ENCODE data around the gene PAPOLA.
"Not testable (repeated sequence)": the region's sequence is repeated elsewhere in the genome, so short reads cannot be mapped to it uniquely, and the experiment has no call there.

The PAPOLA gene

GRCh38 chr14:96466918-96467317 is 35.3 kb upstream of the PAPOLA start:
- no peak overlapping the region for H3K4me3 ChIP-seq (ENCODE audit: low read length)
- no peak for DNase-seq (ENCODE audit: low read depth)
- no peak for TF ChIP-seq CTCF (IDR thresholded peaks at IDR 0.05; ENCODE audit: insufficient read depth, low read depth, low read length, missing control alignments)

DNA sequence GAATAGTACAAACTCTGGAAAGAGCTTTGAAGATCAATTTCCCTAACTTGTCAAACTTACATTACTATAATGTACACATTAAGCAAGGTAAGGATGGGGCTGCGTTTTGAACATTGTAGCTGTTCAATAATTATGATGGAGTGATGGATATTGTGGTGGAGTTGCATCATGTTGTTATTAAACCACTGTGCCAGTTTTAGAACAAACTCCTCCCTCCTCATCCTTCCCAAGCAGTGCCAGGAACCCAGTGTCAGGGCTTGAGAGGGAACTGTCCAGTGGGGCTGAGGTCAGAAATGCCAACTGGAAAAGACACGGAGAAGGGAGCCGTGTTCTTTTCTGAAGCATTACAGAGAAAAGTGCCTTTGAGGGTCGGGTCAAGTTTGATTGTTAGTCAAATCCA is 31.9 kb upstream of the PAPOLA start:
- no peak overlapping the region for H3K4me3 ChIP-seq (ENCODE audit: low read length)
- no peak for TF ChIP-seq CTCF (IDR thresholded peaks at IDR 0.05; ENCODE audit: insufficient read depth, low read depth, low read length, missing control alignments)
- no peak for DNase-seq (ENCODE audit: low read depth)

GRCh38 chr14:96470967-96471366 is 31.2 kb upstream of the PAPOLA start:
- not testable (repeated sequence) for DNase-seq (ENCODE audit: low read depth); H3K4me3 ChIP-seq (ENCODE audit: low read length)

DNA sequence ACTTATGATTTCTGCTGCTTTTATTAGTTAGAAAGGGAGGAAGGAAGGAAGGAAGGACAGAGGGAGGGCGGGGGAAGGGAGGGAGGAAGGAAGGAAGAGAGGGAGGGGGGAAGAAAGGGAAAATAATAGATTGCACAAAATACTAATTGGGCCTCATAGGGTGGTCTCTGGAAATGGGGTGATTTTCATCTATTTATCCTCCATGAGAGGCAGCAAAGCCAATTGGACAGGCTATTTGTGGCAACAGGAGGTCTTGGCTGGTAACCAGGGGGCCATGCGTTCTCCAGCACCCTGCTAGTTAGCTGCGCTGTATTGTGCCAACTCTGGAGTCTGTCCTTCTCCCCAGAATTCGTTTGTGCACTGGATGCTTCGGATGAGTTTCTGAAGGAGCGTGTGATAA is 24.1 kb upstream of the PAPOLA start:
- H3K4me3 ChIP-seq (ENCODE audit: low read length): no peak overlapping the region
- DNase-seq (ENCODE audit: low read depth): no peak
- no peak for TF ChIP-seq CTCF (IDR thresholded peaks at IDR 0.05; ENCODE audit: insufficient read depth, low read depth, low read length, missing control alignments)

DNA sequence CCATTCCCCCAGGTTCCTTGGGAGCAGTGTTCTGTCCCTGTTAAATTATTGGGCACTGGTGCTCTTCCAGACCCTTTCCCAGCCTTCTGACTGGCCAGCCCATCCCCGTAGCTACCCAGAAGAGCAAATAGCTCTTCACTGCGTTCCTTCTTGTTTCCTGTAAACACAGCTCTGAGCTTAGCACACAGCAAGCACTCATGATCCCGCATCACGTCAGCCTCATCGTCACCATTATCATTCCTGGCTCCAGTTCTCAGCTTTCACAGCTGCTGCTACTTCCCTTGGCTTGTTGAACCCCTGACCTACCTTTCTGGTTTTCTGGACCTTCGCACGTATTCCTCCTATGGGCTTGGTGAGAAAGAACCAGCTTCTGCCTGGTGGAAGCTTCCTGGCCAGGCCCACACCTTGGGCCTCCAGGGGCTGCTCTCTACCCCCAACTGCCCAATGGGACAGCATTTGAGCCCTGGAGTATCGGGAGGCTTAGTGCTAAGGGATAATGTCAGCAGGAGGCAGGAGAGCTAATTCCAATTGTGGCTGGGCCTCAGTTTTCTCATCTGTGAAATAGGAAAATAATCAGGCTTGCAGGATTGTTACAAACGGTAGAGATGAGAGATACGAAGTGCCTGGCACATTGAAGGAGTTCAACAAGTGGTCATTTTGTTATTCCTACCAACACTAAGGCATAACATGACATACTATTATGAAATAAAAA is 22.6 kb upstream of the PAPOLA start:
- no peak overlapping the region for H3K4me3 ChIP-seq (ENCODE audit: low read length)
- TF ChIP-seq CTCF (IDR thresholded peaks at IDR 0.05; ENCODE audit: insufficient read depth, low read depth, low read length, missing control alignments): no peak
- no peak for DNase-seq (ENCODE audit: low read depth)

DNA sequence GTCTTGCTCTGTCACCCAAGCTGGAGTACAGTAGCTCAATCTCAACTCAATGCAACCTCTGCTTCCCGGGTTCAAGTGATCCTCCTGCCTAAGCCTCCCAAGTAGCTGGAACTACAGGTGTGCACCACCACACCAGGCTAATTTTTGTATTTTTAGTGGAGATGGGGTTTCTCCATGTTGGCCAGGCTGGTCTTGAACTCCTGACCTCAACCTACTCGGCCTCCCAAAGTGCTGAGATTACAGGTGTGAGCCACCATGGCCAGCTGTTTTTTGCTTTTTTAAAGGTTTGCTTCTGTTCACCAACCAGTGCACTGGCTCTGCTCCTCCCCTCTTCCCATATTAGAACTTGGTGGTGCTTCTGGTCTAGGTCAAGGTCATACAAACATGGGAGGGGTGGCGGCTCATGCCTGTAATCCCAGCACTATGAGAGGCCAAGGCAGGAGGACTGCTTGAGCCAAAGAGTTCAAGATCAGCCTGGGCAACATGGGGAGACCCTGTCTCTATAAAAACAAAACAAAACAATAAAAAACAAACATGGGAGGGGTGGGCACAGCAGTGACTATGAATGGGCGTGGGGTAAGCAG is 20.4 kb upstream of the PAPOLA start:
- TF ChIP-seq CTCF (IDR thresholded peaks at IDR 0.05; ENCODE audit: insufficient read depth, low read depth, low read length, missing control alignments): no peak
- no peak overlapping the region for H3K4me3 ChIP-seq (ENCODE audit: low read length)
- no peak for DNase-seq (ENCODE audit: low read depth)

DNA sequence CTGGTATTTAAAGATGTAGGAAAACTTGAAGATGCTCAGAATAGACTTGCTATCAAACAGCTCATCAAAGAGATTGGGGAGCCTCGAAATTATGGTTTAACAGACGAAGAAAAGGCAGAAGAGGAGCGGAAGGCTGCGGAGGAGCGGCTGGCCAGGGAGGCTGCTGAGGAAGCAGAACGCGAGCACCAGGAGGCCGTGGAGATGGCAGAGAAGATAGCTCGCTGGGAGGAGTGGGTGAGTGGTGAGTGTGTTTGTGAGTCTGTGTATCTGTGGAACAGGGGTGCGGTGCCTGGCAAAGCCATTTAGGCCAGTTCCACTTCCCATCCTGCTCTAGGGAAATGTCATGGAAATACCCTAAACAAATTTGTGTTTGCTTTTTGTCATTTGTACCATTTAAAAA is 19.2 kb upstream of the PAPOLA start:
- TF ChIP-seq CTCF (IDR thresholded peaks at IDR 0.05; ENCODE audit: insufficient read depth, low read depth, low read length, missing control alignments): no peak
- DNase-seq (ENCODE audit: low read depth): no peak
- H3K4me3 ChIP-seq (ENCODE audit: low read length): no peak overlapping the region
